Dendritic cell treated with granulocyte-macrophage colony-stimulating factor and Interleukin-4, amounts not matched to agents 40 ng/mL and 50 ng/mL, for 4 days (primary cell): Measurements from ENCODE around the gene ADGRL3.
"Not testable (repeated sequence)": the region's sequence is repeated elsewhere in the genome, so short reads cannot be mapped to it uniquely, and the experiment has no call there.

Experiments
- H3K27ac Mint-ChIP-seq: one replicate; pipeline ENCODE4 v1.8.0; 2022; ENCODE audit warnings: mild to moderate bottlenecking, mixed read lengths
- H3K27me3 Mint-ChIP-seq: one replicate; pipeline ENCODE4 v1.8.0; 2022; ENCODE audit warnings: mild to moderate bottlenecking, mixed read lengths
- H3K36me3 Mint-ChIP-seq: one replicate; pipeline ENCODE4 v1.8.0; 2022; ENCODE audit warnings: low read depth, mixed read lengths
- H3K4me1 Mint-ChIP-seq: one replicate; pipeline ENCODE4 v1.8.0; 2022; ENCODE audit warnings: low read depth, mixed read lengths
- H3K4me3 Mint-ChIP-seq: one replicate; pipeline ENCODE4 v1.8.0; 2022; ENCODE audit warnings: mild to moderate bottlenecking, moderate library complexity, mixed read lengths
- H3K9me3 Mint-ChIP-seq: one replicate; pipeline ENCODE4 v1.8.0; 2022; ENCODE audit warnings: mixed read lengths
- intact Hi-C: fragments of 100-400 bp; cut with micrococcal nuclease; formaldehyde crosslinking; loops from one replicate; pipeline ENCODE4 v1.15.0; 2022

The ADGRL3 gene

GRCh38 chr4:61723492-61723891, 523.4 kb downstream of the ADGRL3 start:
- H3K27me3 Mint-ChIP-seq, result no peaks in the 10 kb centered on the region
- no peak overlapping the region for H3K27ac Mint-ChIP-seq
- H3K4me1 Mint-ChIP-seq, result no peaks in the 10 kb centered on the region
- no peaks in the 10 kb centered on the region for H3K9me3 Mint-ChIP-seq
- intact Hi-C loops, result no loop called here
- H3K4me3 Mint-ChIP-seq, result no peak overlapping the region
- no peaks in the 10 kb centered on the region for H3K36me3 Mint-ChIP-seq

- intact Hi-C loops, result no loop called here
- H3K4me1 Mint-ChIP-seq, result no peaks in the 10 kb centered on the region
- H3K36me3 Mint-ChIP-seq, result no peaks in the 10 kb centered on the region
- H3K27ac Mint-ChIP-seq, result no peak overlapping the region
- H3K9me3 Mint-ChIP-seq, result no peaks in the 10 kb centered on the region
- no peaks in the 10 kb centered on the region for H3K27me3 Mint-ChIP-seq
- H3K4me3 Mint-ChIP-seq, result no peak overlapping the region
Observed at GRCh38 chr4:61727286-61727685, 527.2 kb downstream of the ADGRL3 start.

GRCh38 chr4:61734409-61734808, 534.3 kb downstream of the ADGRL3 start:
- intact Hi-C loops, result no loop called here
- H3K4me3 Mint-ChIP-seq, result no peak overlapping the region
- H3K36me3 Mint-ChIP-seq, result no peaks in the 10 kb centered on the region
- no peaks in the 10 kb centered on the region for H3K27me3 Mint-ChIP-seq
- no peaks in the 10 kb centered on the region for H3K4me1 Mint-ChIP-seq
- H3K27ac Mint-ChIP-seq, result no peak overlapping the region
- no peaks in the 10 kb centered on the region for H3K9me3 Mint-ChIP-seq

DNA sequence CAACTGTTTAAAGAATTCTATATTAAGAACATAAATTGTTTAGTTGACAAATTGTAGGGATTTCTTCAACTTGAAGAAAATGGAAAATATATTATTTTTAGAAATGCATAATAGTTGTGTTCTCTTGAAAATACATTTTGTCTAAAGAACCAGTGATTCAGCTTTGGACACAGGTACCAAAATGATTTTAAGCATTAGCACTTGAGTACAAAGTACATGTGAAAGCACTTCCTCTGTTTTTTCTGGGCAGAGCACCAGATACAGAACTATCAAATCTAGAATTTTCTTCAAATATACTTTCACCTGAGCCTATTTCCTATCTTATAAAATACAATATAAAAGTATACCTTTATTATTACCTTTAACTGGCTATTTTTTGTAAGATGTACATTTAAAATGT, 539.8 kb downstream of the ADGRL3 start:
- Mint-ChIP-seq H3K4me1 (no peaks in the 10 kb centered on the region), H3K27me3 (no peaks in the 10 kb centered on the region), H3K4me3 (no peak overlapping the region), H3K9me3 (peaks cover 16% of the 10 kb centered on the region), H3K27ac (no peak overlapping the region), H3K36me3 (no peaks in the 10 kb centered on the region)
- intact Hi-C loops, result no loop called here

DNA sequence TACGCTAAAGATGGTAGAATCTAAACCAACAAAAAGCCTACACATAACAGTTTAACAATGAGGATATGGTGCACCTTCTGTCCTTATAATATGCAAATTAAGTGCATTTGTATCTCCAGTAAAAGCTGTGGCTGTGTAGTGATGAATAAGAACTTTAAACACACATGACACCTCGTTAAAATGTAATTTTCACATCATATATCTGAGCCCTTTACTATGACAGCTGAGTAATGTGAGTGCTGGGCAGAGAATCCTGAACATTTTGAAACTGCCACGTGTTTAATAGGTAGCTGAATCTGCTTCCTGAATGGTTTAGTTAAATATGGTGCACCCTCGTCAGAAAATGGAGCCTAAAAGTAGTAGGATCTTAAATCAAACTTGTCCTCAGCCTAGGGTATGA, 540.8 kb downstream of the ADGRL3 start:
- Mint-ChIP-seq H3K4me3 (no peak overlapping the region), H3K4me1 (no peaks in the 10 kb centered on the region), H3K9me3 (peaks cover 20% of the 10 kb centered on the region), H3K27ac (no peak overlapping the region), H3K27me3 (no peaks in the 10 kb centered on the region), H3K36me3 (no peaks in the 10 kb centered on the region)
- intact Hi-C loops, result no loop called here

DNA sequence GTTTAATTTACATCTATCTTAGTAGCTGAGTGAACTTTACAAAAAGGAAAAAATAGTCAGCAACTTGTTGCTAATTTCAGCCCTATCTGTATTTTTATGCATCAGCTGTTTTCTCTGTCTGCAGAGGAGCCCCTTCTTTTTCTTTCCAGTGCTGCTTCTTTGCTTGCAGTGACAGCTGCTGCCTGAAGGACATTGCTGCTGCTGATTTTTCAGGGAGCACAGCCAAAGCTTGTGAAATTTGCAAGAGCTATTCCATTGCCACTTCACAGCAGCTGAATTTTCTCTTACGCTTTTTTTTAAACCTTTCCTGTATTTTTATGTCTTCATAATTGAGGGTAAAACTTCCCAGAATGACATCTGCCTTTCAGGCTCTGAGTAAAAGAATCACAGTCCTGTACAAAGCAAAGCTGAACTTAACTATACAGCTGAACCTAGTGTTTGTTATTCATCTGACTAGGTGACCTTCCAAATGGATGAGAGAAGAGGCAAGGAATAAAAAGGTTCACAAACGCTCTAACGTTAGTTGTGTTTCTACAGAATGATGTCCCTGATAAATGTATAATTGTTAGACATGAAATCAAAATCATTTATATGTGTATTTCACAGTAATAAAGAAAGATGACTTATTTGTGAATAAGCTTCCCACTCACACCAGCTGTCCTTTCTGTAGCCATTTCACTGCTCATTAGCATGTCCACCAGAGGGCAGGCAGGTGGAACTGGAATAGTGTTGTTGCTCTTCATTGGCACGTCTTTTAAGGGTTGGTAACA, 541.4 kb downstream of the ADGRL3 start:
- Mint-ChIP-seq H3K27ac (no peak overlapping the region), H3K9me3 (peaks cover 20% of the 10 kb centered on the region), H3K27me3 (no peaks in the 10 kb centered on the region), H3K4me3 (no peak overlapping the region), H3K4me1 (no peaks in the 10 kb centered on the region), H3K36me3 (no peaks in the 10 kb centered on the region)
- intact Hi-C loops, result no loop called here

DNA sequence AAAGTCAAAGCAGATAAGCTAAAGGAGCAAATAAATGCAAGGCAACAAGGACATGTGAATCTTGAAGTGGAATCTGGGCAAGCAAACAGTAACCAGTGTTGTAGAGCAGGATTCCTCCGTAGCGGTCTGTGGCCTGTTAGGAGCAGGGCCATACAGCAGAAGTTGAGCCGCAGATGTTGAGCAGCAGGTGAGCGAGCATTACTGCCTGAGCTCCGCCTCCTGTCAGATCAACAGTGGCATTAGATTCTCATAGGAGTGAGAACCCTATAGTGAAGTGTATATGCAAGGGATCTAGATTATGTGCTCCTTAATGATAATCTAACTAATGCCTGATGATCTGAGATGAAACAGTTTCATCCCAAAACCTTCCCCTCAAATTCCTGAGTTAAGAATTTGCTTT, 550.7 kb downstream of the ADGRL3 start:
- H3K36me3 Mint-ChIP-seq, result no peaks in the 10 kb centered on the region
- H3K9me3 Mint-ChIP-seq, result no peaks in the 10 kb centered on the region
- no peak overlapping the region for H3K4me3 Mint-ChIP-seq
- intact Hi-C loops, result no loop called here
- H3K27me3 Mint-ChIP-seq, result no peaks in the 10 kb centered on the region
- no peak overlapping the region for H3K27ac Mint-ChIP-seq
- H3K4me1 Mint-ChIP-seq, result no peaks in the 10 kb centered on the region

- intact Hi-C loops, result no loop called here
- H3K4me1 Mint-ChIP-seq, result no peaks in the 10 kb centered on the region
- no peaks in the 10 kb centered on the region for H3K27me3 Mint-ChIP-seq
- H3K9me3 Mint-ChIP-seq, result peaks cover 9% of the 10 kb centered on the region
- H3K4me3 Mint-ChIP-seq, result no peak overlapping the region
- no peaks in the 10 kb centered on the region for H3K36me3 Mint-ChIP-seq
- no peak overlapping the region for H3K27ac Mint-ChIP-seq
Observed at GRCh38 chr4:61752617-61753016, 552.5 kb downstream of the ADGRL3 start.

GRCh38 chr4:61753739-61754138, 553.6 kb downstream of the ADGRL3 start:
- H3K27ac Mint-ChIP-seq, result no peak overlapping the region
- H3K4me3 Mint-ChIP-seq, result no peak overlapping the region
- no peaks in the 10 kb centered on the region for H3K4me1 Mint-ChIP-seq
- peaks cover 18% of the 10 kb centered on the region for H3K9me3 Mint-ChIP-seq
- no peaks in the 10 kb centered on the region for H3K27me3 Mint-ChIP-seq
- intact Hi-C loops, result no loop called here
- no peaks in the 10 kb centered on the region for H3K36me3 Mint-ChIP-seq

DNA sequence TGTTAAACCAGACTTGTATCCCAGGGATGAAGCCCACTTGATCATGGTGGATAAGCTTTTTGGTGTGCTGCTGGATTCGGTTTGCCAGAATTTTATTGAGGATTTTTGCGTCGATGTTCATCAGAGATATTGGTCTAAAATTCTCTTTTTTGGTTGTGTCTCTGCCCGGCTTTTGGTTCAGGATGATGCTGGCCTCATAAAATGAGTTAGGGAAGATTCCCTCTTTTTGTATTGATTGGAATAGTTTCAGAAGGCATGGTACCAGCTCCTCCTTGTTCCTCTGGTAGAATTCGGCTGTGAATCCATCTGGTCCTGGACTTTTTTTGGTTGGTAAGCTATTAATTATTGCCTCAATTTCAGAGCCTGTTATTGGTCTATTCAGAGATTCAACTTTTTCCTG, 556.8 kb downstream of the ADGRL3 start:
- H3K4me3 Mint-ChIP-seq, H3K27ac Mint-ChIP-seq, H3K4me1 Mint-ChIP-seq, H3K36me3 Mint-ChIP-seq, H3K27me3 Mint-ChIP-seq, intact Hi-C loops: not testable (repeated sequence)
- peaks cover 43% of the 10 kb centered on the region for H3K9me3 Mint-ChIP-seq

- H3K4me1 Mint-ChIP-seq, intact Hi-C loops, H3K36me3 Mint-ChIP-seq, H3K27me3 Mint-ChIP-seq, H3K4me3 Mint-ChIP-seq, H3K27ac Mint-ChIP-seq: not testable (repeated sequence)
- peaks cover 43% of the 10 kb centered on the region for H3K9me3 Mint-ChIP-seq
Observed at GRCh38 chr4:61757983-61758382, 557.9 kb downstream of the ADGRL3 start.

DNA sequence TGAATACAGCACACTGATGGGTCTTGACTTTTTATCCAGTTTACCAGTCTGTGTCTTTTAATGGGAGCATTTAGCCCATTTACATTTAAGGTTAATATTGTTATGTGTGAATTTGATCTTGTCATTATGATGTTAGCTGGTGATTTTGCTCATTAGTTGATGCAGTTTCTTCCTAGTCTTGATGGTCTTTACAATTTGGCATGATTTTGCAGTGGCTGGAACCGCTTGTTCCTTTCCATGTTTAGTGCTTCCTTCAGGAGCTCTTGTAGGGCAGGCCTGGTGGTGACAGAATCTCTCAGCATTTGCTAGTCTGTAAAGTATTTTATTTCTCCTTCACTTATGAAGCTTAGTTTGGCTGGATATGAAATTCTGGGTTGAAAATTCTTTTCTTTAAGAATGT, 558.5 kb downstream of the ADGRL3 start:
- H3K36me3 Mint-ChIP-seq, H3K4me1 Mint-ChIP-seq, H3K4me3 Mint-ChIP-seq, H3K27ac Mint-ChIP-seq, intact Hi-C loops, H3K27me3 Mint-ChIP-seq: not testable (repeated sequence)
- peaks cover 43% of the 10 kb centered on the region for H3K9me3 Mint-ChIP-seq

GRCh38 chr4:61759245-61759644, 559.1 kb downstream of the ADGRL3 start:
- H3K27me3 Mint-ChIP-seq, intact Hi-C loops, H3K27ac Mint-ChIP-seq, H3K4me3 Mint-ChIP-seq, H3K36me3 Mint-ChIP-seq, H3K4me1 Mint-ChIP-seq: not testable (repeated sequence)
- peaks cover 43% of the 10 kb centered on the region for H3K9me3 Mint-ChIP-seq

GRCh38 chr4:61759885-61760284, 559.8 kb downstream of the ADGRL3 start:
- not testable (repeated sequence) for H3K27ac Mint-ChIP-seq

GRCh38 chr4:61760820-61761219, 560.7 kb downstream of the ADGRL3 start:
- Mint-ChIP-seq H3K27ac (no peak overlapping the region), H3K27me3 (no peaks in the 10 kb centered on the region), H3K9me3 (peaks cover 48% of the 10 kb centered on the region), H3K36me3 (no peaks in the 10 kb centered on the region), H3K4me3 (no peak overlapping the region), H3K4me1 (no peaks in the 10 kb centered on the region)
- intact Hi-C loops, result no loop called here

More at GRCh38 chr4:61759885-61760284, 559.8 kb downstream of the ADGRL3 start:
- H3K4me3 Mint-ChIP-seq, H3K4me1 Mint-ChIP-seq, H3K36me3 Mint-ChIP-seq, H3K27me3 Mint-ChIP-seq, intact Hi-C loops: not testable (repeated sequence)
- peaks cover 43% of the 10 kb centered on the region for H3K9me3 Mint-ChIP-seq
